SIG-M5 (cell line): ENCODE measurements around the gene GEMIN4.
"Not testable (repeated sequence)": the region's sequence is repeated elsewhere in the genome, so short reads cannot be mapped to it uniquely, and the experiment has no call there.

Experiments
- DNase-seq: peaks from one replicate; lab custom pipeline; 2025; lab: John Stamatoyannopoulos, UW

Gene GEMIN4

DNA sequence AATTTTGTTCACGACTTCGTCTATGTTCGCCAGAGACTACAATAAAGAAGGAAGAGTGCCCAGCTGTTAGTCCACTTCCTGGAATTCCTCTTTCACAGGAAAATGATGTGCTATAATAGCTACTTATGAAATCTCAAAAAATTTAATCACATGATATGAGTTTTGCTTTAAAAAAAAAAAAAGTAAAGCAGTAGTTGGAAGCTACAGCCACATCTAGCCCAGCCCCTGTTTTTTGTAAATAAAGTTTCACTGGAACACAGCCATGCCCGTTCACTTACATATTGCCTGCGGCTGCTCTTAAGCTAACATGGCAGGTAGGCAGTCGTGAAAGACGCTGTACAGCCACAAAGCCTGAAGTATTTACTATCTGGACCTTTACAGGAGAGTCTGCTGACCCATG lies 52.7 kb downstream of the GEMIN4 start:
- no peak for DNase-seq

DNA sequence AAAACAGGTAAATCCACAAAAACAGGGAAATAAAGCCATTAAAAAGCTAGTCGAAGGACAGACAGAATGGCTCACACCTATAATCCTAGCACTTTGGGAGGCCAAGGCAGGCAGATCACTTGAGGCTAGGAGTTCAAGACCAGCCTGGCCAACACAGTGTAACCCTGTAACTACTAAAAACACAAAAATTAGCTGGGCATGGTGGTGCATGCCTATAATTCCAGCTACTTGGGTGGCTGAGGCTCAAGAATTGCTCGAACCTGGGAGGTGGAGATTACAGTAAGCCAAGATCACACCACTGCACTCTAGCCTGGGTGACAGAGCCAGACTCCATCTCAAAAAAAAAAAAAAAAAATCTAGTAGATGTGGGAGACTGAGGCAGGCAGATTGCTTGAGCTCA lies 54.0 kb downstream of the GEMIN4 start:
- DNase-seq = not testable (repeated sequence)

DNA sequence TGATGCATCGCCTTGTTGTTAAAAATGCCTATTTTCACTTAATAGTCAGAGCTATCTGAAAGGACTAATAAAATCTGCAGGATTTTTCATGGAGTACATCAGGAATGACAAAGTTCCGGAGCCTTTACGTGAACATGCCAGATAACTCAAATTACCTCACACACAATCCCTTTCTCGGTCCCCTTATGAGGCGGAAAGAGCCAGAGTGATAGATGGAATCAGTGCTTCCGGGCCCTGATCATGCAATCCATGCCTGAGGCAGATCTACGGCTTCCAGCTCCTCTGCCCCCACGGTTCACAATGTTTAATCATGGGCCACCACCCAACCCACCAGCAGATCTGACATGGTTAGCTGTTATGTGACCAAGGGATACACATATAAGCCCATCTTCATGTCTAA lies 54.4 kb downstream of the GEMIN4 start:
- DNase-seq = no peak

DNA sequence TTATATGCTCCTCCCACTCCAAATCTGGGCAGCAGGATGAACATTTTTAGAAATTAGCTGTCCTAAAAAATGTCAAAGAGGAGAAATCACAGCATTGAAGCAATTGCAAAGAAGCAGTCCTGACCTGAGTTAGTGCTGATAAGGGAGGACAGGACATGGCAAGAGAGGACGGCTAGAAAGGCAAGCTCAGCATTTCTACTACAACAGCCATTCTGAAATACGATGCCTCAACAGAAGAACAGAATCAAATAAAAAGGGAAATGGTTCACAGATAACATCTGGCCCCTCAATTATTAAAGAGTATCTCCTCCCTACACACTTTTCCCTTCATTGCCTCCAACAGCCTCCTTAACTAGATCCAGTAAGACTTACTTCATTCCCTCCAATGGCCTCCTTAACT lies 55.7 kb downstream of the GEMIN4 start:
- DNase-seq = no peak
